WTC11 (cell line): ENCODE results near the gene GGA1. TPM values are rescaled to one million over a fixed set of nuclear protein-coding genes. Genes with fewer than 3 reads are reported as not detected.

Experiments used
- ATAC-seq: fragments of 200-7000 bp; cut with Tn5 transposase; 2 replicates; pipeline ENCODE4 v1.10.0; 2021; ENCODE audit warnings: mild to moderate bottlenecking, moderate library complexity
- CTCF ChIA-PET: fragments of 300-600 bp; sonication (Branson Sonifier 250); formaldehyde crosslinking; loops from one replicate; lab custom pipeline; 2021; ENCODE audit warnings: antibody characterized with exemption; lab: Charles Lee
- POLR2A ChIA-PET: fragments of 350-600 bp; sonication (Branson Sonifier 250); formaldehyde crosslinking; loops from one replicate; lab custom pipeline; 2021; ENCODE audit warnings: antibody characterized with exemption; lab: Charles Lee
- DNase-seq: peaks from one replicate; pipeline ENCODE4 v3.0.0; 2021; ENCODE audit warnings: low spot score
- H3K27ac Mint-ChIP-seq: 2 replicates; pipeline ENCODE4 v1.8.0; 2021; ENCODE audit warnings: mixed read lengths
- H3K27me3 Mint-ChIP-seq: 2 replicates; pipeline ENCODE4 v1.8.0; 2021; ENCODE audit warnings: low read depth, mild to moderate bottlenecking, moderate library complexity, mixed read lengths
- H3K36me3 Mint-ChIP-seq: 2 replicates; pipeline ENCODE4 v1.8.0; 2021; ENCODE audit warnings: mixed read lengths
- H3K4me1 Mint-ChIP-seq: 2 replicates; pipeline ENCODE4 v1.8.0; 2022; ENCODE audit warnings: mixed read lengths
- H3K4me3 Mint-ChIP-seq: 2 replicates; pipeline ENCODE4 v1.8.0; 2021; ENCODE audit warnings: mild to moderate bottlenecking, moderate library complexity, mixed read lengths
- H3K9me3 Mint-ChIP-seq: 2 replicates; pipeline ENCODE4 v1.8.0; 2021; ENCODE audit warnings: mixed read lengths
- ATF2 ChIP-seq: sonication (generic); formaldehyde crosslinking; IDR thresholded peaks from 2 replicates; pipeline ENCODE4 v1.8.1; 2022; ENCODE audit warnings: low read depth, missing genetic modification reagents, borderline replicate concordance
- CREM ChIP-seq: sonication (generic); formaldehyde crosslinking; IDR thresholded peaks from 2 replicates; pipeline ENCODE4 v1.8.1; 2022; ENCODE audit warnings: mild to moderate bottlenecking, missing genetic modification reagents, moderate library complexity
- CTCF ChIP-seq: fragments of 200-600 bp; IDR thresholded peaks from 2 replicates; pipeline ENCODE4 v1.8.0; 2022; ENCODE audit warnings: antibody characterized with exemption
- JAZF1 ChIP-seq: fragments of 250-450 bp; sonication (Bioruptor Pico); IDR thresholded peaks from 2 replicates; pipeline ENCODE4 v1.9.0; 2021; ENCODE audit warnings: moderate library complexity, mild to moderate bottlenecking, inconsistent platforms
- NFE2L1 ChIP-seq: sonication (generic); formaldehyde crosslinking; IDR thresholded peaks from 2 replicates; pipeline ENCODE4 v1.8.1; 2023; ENCODE audit warnings: missing genetic modification reagents
- PRDM15 ChIP-seq: sonication (generic); formaldehyde crosslinking; IDR thresholded peaks from 2 replicates; pipeline ENCODE4 v1.8.0; 2022; ENCODE audit warnings: missing genetic modification reagents
- PRRX2 ChIP-seq: fragments of 250-450 bp; sonication (Bioruptor Pico); IDR thresholded peaks from 2 replicates; pipeline ENCODE4 v1.8.0; 2021; ENCODE audit warnings: mild to moderate bottlenecking
- SMAD4 ChIP-seq: sonication (generic); formaldehyde crosslinking; IDR thresholded peaks from 2 replicates; pipeline ENCODE4 v1.8.0; 2022; ENCODE audit warnings: mild to moderate bottlenecking, missing genetic modification reagents
- ZBTB43 ChIP-seq: sonication (generic); formaldehyde crosslinking; IDR thresholded peaks from 2 replicates; pipeline ENCODE4 v1.8.1; 2023; ENCODE audit warnings: mild to moderate bottlenecking, missing genetic modification reagents
- ZNF138 ChIP-seq: sonication (generic); formaldehyde crosslinking; conservative IDR thresholded peaks from 2 replicates; pipeline ENCODE4 v1.8.1; 2022; ENCODE audit warnings: mild to moderate bottlenecking, moderate library complexity, missing genetic modification reagents
- ZNF219 ChIP-seq: sonication (generic); formaldehyde crosslinking; IDR thresholded peaks from 2 replicates; pipeline ENCODE4 v1.8.0; 2023; ENCODE audit warnings: missing genetic modification reagents, mild to moderate bottlenecking, borderline replicate concordance
- ZNF281 ChIP-seq: sonication (generic); formaldehyde crosslinking; IDR thresholded peaks from 2 replicates; pipeline ENCODE4 v1.8.0; 2023; ENCODE audit warnings: mild to moderate bottlenecking, missing genetic modification reagents
- ZNF532 ChIP-seq: fragments of 250-450 bp; sonication (Bioruptor Pico); IDR thresholded peaks from 2 replicates; pipeline ENCODE4 v1.9.0; 2021; ENCODE audit warnings: mild to moderate bottlenecking, borderline replicate concordance
- ZNF671 ChIP-seq: fragments of 250-450 bp; sonication (Bioruptor Pico); IDR thresholded peaks from 2 replicates; pipeline ENCODE4 v1.8.0; 2021; ENCODE audit warnings: mild to moderate bottlenecking
- total RNA-seq: library from RNA; stranded (reverse); gene quantifications from 3 replicates; pipeline ENCODE4 v1.2.3, GENCODE V29; 2021
- TF ChIP-seq, protein P1 (sequence below): sonication (generic); formaldehyde crosslinking; IDR thresholded peaks from 2 replicates; pipeline ENCODE4 v1.8.1; 2022; ENCODE audit warnings: low read depth, mild to moderate bottlenecking, moderate library complexity, missing genetic modification reagents, borderline replicate concordance
- TF ChIP-seq, protein P2 (sequence below): fragments of 250-450 bp; sonication (Bioruptor Pico); IDR thresholded peaks from 2 replicates; pipeline ENCODE4 v1.9.0; 2021; ENCODE audit warnings: moderate library complexity, mild to moderate bottlenecking, inconsistent platforms, borderline replicate concordance

GGA1 gene
- total RNA-seq, 1 experiment from 2014 or later = 66.3 TPM

GRCh38 chr22:37628830-37629229, 20.2 kb downstream of the GGA1 start:
- TF ChIP-seq, protein P1, sequence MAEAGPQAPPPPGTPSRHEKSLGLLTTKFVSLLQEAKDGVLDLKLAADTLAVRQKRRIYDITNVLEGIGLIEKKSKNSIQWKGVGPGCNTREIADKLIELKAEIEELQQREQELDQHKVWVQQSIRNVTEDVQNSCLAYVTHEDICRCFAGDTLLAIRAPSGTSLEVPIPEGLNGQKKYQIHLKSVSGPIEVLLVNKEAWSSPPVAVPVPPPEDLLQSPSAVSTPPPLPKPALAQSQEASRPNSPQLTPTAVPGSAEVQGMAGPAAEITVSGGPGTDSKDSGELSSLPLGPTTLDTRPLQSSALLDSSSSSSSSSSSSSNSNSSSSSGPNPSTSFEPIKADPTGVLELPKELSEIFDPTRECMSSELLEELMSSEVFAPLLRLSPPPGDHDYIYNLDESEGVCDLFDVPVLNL (CRISPR knock-in tag) = no peak
- TF ChIP-seq PRRX2 = no peak
- TF ChIP-seq ZNF532 (CRISPR knock-in tag) = no peak
- no peak for TF ChIP-seq CREM
- TF ChIP-seq SMAD4 (CRISPR knock-in tag) = no peak
- no peak for TF ChIP-seq ZNF138 (CRISPR knock-in tag)
- no peak for TF ChIP-seq ZNF219
- TF ChIP-seq PRDM15 (CRISPR knock-in tag) = no peak
- TF ChIP-seq ZNF671 (CRISPR knock-in tag) = no peak
- no peak for TF ChIP-seq ZBTB43
- no peak for TF ChIP-seq NFE2L1 (CRISPR knock-in tag)
- no peak for TF ChIP-seq ATF2 (CRISPR knock-in tag)
- no peak for TF ChIP-seq JAZF1 (CRISPR knock-in tag)
- TF ChIP-seq CTCF = no peak
- TF ChIP-seq, protein P2, sequence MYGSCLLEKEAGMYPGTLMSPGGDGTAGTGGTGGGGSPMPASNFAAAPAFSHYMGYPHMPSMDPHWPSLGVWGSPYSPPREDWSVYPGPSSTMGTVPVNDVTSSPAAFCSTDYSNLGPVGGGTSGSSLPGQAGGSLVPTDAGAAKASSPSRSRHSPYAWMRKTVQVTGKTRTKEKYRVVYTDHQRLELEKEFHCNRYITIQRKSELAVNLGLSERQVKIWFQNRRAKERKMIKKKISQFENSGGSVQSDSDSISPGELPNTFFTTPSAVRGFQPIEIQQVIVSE (CRISPR knock-in tag) = no peak
- TF ChIP-seq ZNF281 (CRISPR knock-in tag) = no peak
- Mint-ChIP-seq H3K9me3 (no peaks in the 10 kb centered on the region), H3K36me3 (no peaks in the 10 kb centered on the region), H3K4me1 (peaks cover 6% of the 10 kb centered on the region), H3K4me3 (no peak overlapping the region), H3K27ac (no peak overlapping the region), H3K27me3 (no peaks in the 10 kb centered on the region)
- ATAC-seq (no peak), DNase-seq (no peak)
- ChIA-PET POLR2A (no interaction called here), CTCF (interaction anchor here (1.2 to 11.4 kb wide), 4 partner anchors 8 to 82 kb away, joined by 4 to 152 read pairs (median 19); partner anchors contain the start of gene GGA1)
